Neural progenitor cell (in vitro differentiated cells): ENCODE data around the gene MGMT. TPM values are rescaled to one million over a fixed set of nuclear protein-coding genes. Genes with fewer than 3 reads are reported as not detected.

Experiments
- DNase-seq: peaks from one replicate; pipeline ENCODE4 v3.0.0-alpha.2; 2016; ENCODE audit warnings: low spot score
- H2AFZ ChIP-seq: fragments of 200-600 bp; sonication (generic); replicated peaks from 2 replicates; pipeline ENCODE4 v1.6.1; 2016; ENCODE audit warnings: antibody characterized with exemption
- H3F3A ChIP-seq: fragments of 200-600 bp; sonication (generic); 2 replicates; pipeline ENCODE4 v1.6.1; 2016; ENCODE audit warnings: antibody characterized with exemption, low read depth
- H3K27ac ChIP-seq: fragments of 200-600 bp; sonication (generic); 2 replicates; pipeline ENCODE4 v1.5.1; 2016; ENCODE audit warnings: mild to moderate bottlenecking
- H3K27me3 ChIP-seq: fragments of 200-600 bp; sonication (generic); 2 replicates; pipeline ENCODE4 v1.6.1; 2016; ENCODE audit warnings: mild to moderate bottlenecking, moderate library complexity
- H3K36me3 ChIP-seq: fragments of 200-600 bp; sonication (generic); 2 replicates; pipeline ENCODE4 v1.5.1; 2016
- H3K4me1 ChIP-seq: fragments of 200-600 bp; sonication (generic); 2 replicates; pipeline ENCODE4 v1.6.1; 2016; ENCODE audit warnings: mixed run types
- H3K4me2 ChIP-seq: fragments of 200-600 bp; sonication (generic); 2 replicates; pipeline ENCODE4 v1.6.1; 2016
- H3K4me3 ChIP-seq: fragments of 200-600 bp; sonication (generic); 2 replicates; pipeline ENCODE4 v1.5.1; 2016
- H3K79me2 ChIP-seq: fragments of 200-600 bp; sonication (generic); 2 replicates; pipeline ENCODE4 v1.6.1; 2016; ENCODE audit warnings: low read depth
- H3K9ac ChIP-seq: fragments of 200-600 bp; sonication (generic); 2 replicates; pipeline ENCODE4 v1.6.1; 2016
- H3K9me3 ChIP-seq: fragments of 200-600 bp; sonication (generic); 2 replicates; pipeline ENCODE4 v1.5.1; 2016; ENCODE audit warnings: low read depth
- H4K20me1 ChIP-seq: fragments of 200-600 bp; sonication (generic); 2 replicates; pipeline ENCODE4 v1.6.1; 2016; ENCODE audit warnings: low read depth
- H3K27ac Mint-ChIP-seq: 3 replicates; pipeline ENCODE4 v1.8.0; 2021; ENCODE audit warnings: mixed read lengths
- H3K27me3 Mint-ChIP-seq: 2 replicates; pipeline ENCODE4 v1.8.0; 2022; ENCODE audit warnings: low read depth, mild to moderate bottlenecking, inconsistent platforms, moderate library complexity, mixed read lengths; ENCODE audit not compliant: insufficient read depth
- H3K36me3 Mint-ChIP-seq: 3 replicates; pipeline ENCODE4 v1.8.0; 2021; ENCODE audit warnings: mixed read lengths
- H3K4me1 Mint-ChIP-seq: 3 replicates; pipeline ENCODE4 v1.8.0; 2021; ENCODE audit warnings: mixed read lengths
- H3K4me3 Mint-ChIP-seq: 3 replicates; pipeline ENCODE4 v1.8.0; 2021; ENCODE audit warnings: mild to moderate bottlenecking, moderate library complexity, mixed read lengths
- H3K9me3 Mint-ChIP-seq: 3 replicates; pipeline ENCODE4 v1.8.0; 2020; ENCODE audit warnings: mixed read lengths
- EZH2 ChIP-seq: fragments of 200-600 bp; sonication (generic); IDR thresholded peaks from 2 replicates; pipeline ENCODE4 v1.6.1; 2017; ENCODE audit warnings: antibody characterized with exemption, mild to moderate bottlenecking, moderate library complexity
- EZH2phosphoT487 ChIP-seq: fragments of 200-600 bp; sonication (generic); IDR thresholded peaks from 2 replicates; pipeline ENCODE4 v1.6.1; 2017; ENCODE audit warnings: antibody characterized with exemption
- total RNA-seq: library from RNA; depleted of rRNA; stranded (reverse); fragments of >200 nt; gene quantifications from 2 replicates; pipeline ENCODE4 v1.2.3, GENCODE V29; 2015; ENCODE audit warnings: low replicate concordance
- TF ChIP-seq, protein P1 (sequence below): fragments of 200-600 bp; sonication (generic); IDR thresholded peaks from 2 replicates; pipeline ENCODE4 v1.5.1; 2017; ENCODE audit warnings: antibody characterized with exemption, mild to moderate bottlenecking

The MGMT gene
- total RNA-seq, 1 donor from 2014 or later: 17.5 TPM

DNA sequence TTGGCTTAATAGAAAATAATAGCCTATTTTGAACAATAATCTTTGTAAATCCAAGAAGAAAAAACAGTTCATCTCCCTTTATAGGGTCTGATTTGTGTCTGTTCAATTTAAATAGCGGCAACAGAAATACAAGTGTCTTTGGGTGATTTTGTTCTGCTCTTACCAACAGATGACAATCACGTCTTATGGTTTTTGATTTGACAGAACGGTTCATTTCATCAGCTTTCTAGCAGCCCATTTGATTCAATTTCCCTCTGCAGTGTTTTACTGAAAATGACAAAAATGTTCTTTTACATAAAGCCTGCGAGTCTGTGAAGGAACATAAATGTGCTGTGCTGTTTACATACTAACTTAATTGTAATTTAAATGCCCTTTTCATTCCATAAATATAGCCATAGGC, 180.5 kb downstream of the MGMT start:
- TF ChIP-seq, protein P1, sequence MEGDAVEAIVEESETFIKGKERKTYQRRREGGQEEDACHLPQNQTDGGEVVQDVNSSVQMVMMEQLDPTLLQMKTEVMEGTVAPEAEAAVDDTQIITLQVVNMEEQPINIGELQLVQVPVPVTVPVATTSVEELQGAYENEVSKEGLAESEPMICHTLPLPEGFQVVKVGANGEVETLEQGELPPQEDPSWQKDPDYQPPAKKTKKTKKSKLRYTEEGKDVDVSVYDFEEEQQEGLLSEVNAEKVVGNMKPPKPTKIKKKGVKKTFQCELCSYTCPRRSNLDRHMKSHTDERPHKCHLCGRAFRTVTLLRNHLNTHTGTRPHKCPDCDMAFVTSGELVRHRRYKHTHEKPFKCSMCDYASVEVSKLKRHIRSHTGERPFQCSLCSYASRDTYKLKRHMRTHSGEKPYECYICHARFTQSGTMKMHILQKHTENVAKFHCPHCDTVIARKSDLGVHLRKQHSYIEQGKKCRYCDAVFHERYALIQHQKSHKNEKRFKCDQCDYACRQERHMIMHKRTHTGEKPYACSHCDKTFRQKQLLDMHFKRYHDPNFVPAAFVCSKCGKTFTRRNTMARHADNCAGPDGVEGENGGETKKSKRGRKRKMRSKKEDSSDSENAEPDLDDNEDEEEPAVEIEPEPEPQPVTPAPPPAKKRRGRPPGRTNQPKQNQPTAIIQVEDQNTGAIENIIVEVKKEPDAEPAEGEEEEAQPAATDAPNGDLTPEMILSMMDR: no peak
- TF ChIP-seq EZH2phosphoT487 (no peak), EZH2 (no peak)
- DNase-seq: no peak
- Histone ChIP-seq H3K4me2 (no peak overlapping the region), H3K4me1 (peaks cover 13% of the 10 kb centered on the region), H4K20me1 (no peaks in the 10 kb centered on the region), H3K9ac (no peak overlapping the region), H3K27me3 (no peaks in the 10 kb centered on the region), H3F3A (no peaks in the 10 kb centered on the region), H3K79me2 (no peaks in the 10 kb centered on the region), H3K4me3 (no peak overlapping the region), H3K9me3 (no peaks in the 10 kb centered on the region), H3K27ac (no peak overlapping the region), H2AFZ (no peak overlapping the region), H3K36me3 (no peaks in the 10 kb centered on the region)
- H3K4me3 Mint-ChIP-seq: no peak overlapping the region
- no peaks in the 10 kb centered on the region for H3K36me3 Mint-ChIP-seq
- H3K9me3 Mint-ChIP-seq: no peaks in the 10 kb centered on the region
- peaks cover 11% of the 10 kb centered on the region for H3K4me1 Mint-ChIP-seq
- H3K27ac Mint-ChIP-seq: no peak overlapping the region
- H3K27me3 Mint-ChIP-seq: peaks cover 2% of the 10 kb centered on the region

DNA sequence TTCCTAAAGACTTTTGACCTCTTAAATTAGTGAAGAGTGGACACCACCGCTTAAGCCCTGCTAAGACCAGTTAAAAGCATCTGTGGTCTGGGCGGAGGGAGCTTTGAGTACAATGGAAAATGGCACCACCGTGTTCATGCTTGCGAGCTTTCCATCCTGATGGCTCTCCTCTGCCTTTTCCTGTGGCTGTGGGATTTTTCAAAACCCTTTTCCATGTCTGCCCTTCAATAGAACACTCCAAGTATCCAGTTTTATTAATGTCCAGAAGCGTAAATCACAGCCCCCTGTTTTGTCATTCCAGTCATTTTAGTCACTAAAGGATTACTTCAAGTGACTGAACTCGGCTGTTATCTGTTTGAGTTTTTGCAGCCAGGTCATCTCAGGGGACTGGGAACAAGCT, 181.8 kb downstream of the MGMT start:
- Mint-ChIP-seq H3K4me3 (no peak overlapping the region), H3K4me1 (peaks cover 14% of the 10 kb centered on the region), H3K27me3 (peaks cover 2% of the 10 kb centered on the region), H3K36me3 (peaks cover 2% of the 10 kb centered on the region), H3K27ac (no peak overlapping the region), H3K9me3 (no peaks in the 10 kb centered on the region)
- Histone ChIP-seq H3K4me3 (no peak overlapping the region), H3K79me2 (no peaks in the 10 kb centered on the region), H3K4me2 (peak overlapping the region; percentile 37), H3K27ac (no peak overlapping the region), H4K20me1 (no peaks in the 10 kb centered on the region), H3K4me1 (peaks cover 13% of the 10 kb centered on the region), H3K36me3 (no peaks in the 10 kb centered on the region), H2AFZ (no peak overlapping the region), H3K27me3 (no peaks in the 10 kb centered on the region), H3K9ac (no peak overlapping the region), H3K9me3 (no peaks in the 10 kb centered on the region), H3F3A (no peaks in the 10 kb centered on the region)
- DNase-seq: no peak
- TF ChIP-seq, protein P1: no peak
- TF ChIP-seq EZH2phosphoT487 (no peak), EZH2 (no peak)

DNA sequence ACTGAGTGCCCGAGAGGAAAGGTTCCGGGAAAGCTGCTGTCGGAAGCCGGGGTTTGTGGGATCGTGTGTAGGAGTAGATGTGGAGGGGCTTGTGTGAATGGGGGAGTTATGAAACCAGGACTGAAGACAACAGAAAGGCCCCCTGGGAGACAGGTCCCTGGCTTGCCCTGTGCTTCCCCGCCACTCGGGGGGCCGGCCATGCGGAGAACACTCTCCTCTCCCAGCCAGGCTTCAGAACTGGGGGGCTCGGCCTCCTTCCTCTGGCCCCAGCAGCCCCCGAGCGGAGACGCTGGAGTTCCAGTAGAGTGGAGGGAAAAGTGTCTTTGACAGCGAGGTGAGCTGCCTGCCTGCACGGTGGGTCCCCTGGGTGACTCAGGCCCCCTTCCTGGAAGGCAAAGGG, 185.0 kb downstream of the MGMT start:
- H3K4me3 ChIP-seq: no peak overlapping the region
- H3K27ac ChIP-seq: no peak overlapping the region
- Mint-ChIP-seq H3K27me3 (peaks cover 2% of the 10 kb centered on the region), H3K4me3 (no peak overlapping the region), H3K9me3 (no peaks in the 10 kb centered on the region), H3K36me3 (peaks cover 2% of the 10 kb centered on the region), H3K27ac (no peak overlapping the region), H3K4me1 (peaks cover 24% of the 10 kb centered on the region)
- TF ChIP-seq, protein P1: no peak
- TF ChIP-seq EZH2phosphoT487: no peak
- TF ChIP-seq EZH2: no peak
- no peaks in the 10 kb centered on the region for H3F3A ChIP-seq
- H3K4me2 ChIP-seq: no peak overlapping the region
- no peak for DNase-seq
- H3K79me2 ChIP-seq: no peaks in the 10 kb centered on the region
- no peak overlapping the region for H2AFZ ChIP-seq
- peaks cover 13% of the 10 kb centered on the region for H3K4me1 ChIP-seq
- no peaks in the 10 kb centered on the region for H3K9me3 ChIP-seq
- H3K9ac ChIP-seq: no peak overlapping the region
- H4K20me1 ChIP-seq: no peaks in the 10 kb centered on the region
- H3K36me3 ChIP-seq: no peaks in the 10 kb centered on the region
- no peaks in the 10 kb centered on the region for H3K27me3 ChIP-seq
